ENCODE data around the gene CHD5.
"Not testable (repeated sequence)": the region's sequence is repeated elsewhere in the genome, so short reads cannot be mapped to it uniquely, and the experiment has no call there.

CHD5 gene

DNA sequence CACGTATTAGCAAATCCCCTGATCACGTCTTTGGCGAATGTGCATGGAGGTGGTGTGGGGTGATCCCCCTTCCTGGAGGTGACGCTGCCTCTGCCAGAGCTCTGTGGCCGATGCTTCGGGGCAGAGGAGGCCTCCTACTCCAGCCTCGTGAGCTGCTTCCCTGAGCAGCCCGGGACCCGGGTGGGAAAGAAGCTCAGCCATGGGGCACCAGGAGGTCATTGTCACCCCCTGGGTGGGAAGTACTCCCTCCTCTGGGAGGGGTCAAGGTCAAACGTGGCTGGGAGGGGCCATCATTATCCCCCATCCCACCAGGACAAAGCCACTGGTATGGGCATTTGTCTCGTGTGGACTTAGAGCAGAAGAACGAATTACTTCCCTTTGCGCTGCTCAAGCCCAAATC lies 93.8 kb downstream of the CHD5 start:
- DNase-seq (ENCODE audit: low read depth, low spot score): no peak

- DNase-seq (ENCODE audit: low read depth, low spot score): no peak
Measured at GRCh38 chr1:6085666-6086065, 94.5 kb downstream of the CHD5 start.

- no peak for DNase-seq (ENCODE audit: low read depth, low spot score)
Measured at GRCh38 chr1:6084781-6085495, 95.2 kb downstream of the CHD5 start.

DNA sequence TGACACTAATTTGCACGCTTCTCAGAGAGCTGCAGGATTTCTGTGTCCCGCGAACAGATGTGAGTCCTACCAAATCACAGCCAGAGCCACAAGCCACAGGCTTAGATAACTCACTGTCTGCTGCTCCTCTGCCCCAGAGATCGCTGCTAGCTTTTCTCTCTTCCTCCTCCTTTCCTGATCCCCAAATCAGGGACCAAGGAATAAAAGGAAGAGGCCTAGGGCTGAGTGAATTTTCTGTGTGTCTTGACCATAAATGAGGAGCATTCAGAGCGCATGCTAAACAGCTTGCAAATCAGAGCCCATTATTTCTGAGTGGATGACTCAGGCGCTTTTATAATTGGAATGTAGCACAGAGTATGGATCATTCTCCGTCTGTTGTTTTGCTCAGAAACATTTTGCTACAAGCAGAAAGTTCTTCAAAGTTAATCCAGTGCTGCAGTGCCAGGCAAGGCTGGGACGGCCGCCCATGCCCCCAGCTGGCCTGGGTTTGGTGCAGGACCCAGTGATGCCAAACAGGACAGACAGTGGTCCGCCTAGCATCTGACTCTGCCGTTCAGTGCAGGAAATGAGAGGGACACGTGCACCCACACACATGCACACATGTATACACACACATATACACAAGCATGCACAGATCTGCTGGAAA lies 96.2 kb downstream of the CHD5 start:
- no peak for DNase-seq (ENCODE audit: low read depth, low spot score)

GRCh38 chr1:6083385-6083784 lies 96.7 kb downstream of the CHD5 start:
- DNase-seq (ENCODE audit: low read depth, low spot score): no peak

GRCh38 chr1:6082430-6082971 lies 97.6 kb downstream of the CHD5 start:
- DNase-seq (ENCODE audit: low read depth, low spot score): no peak

DNA sequence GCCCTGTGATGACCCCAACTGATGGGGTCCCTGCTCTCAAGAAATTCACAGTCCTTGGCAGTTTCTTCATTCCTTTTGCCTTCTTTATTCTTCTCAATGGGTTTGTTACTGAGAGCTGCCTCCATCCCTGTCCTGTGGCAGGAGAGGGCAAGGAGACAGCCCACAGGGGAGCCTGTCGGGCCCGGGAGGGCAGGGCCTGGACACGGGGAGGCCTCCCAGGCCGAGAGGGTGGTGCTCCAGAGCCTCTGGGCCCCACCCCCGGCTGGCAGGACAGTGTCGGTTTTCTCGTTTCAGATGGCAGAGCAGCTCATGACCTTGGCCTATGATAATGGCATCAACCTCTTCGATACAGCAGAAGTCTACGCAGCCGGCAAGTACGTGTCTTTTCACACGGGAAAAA lies 98.2 kb downstream of the CHD5 start:
- no peak for DNase-seq (ENCODE audit: low read depth, low spot score)

- no peak for DNase-seq (ENCODE audit: low read depth, low spot score)
Measured at GRCh38 chr1:6080469-6080868, 99.7 kb downstream of the CHD5 start.

GRCh38 chr1:6077919-6078318 lies 102.2 kb downstream of the CHD5 start:
- no peak for DNase-seq (ENCODE audit: low read depth, low spot score)

GRCh38 chr1:6077506-6077905 lies 102.6 kb downstream of the CHD5 start:
- no peak for DNase-seq (ENCODE audit: low read depth, low spot score)

- DNase-seq (ENCODE audit: low read depth, low spot score): not testable (repeated sequence)
Measured at GRCh38 chr1:6077061-6077460, 103.1 kb downstream of the CHD5 start.

DNA sequence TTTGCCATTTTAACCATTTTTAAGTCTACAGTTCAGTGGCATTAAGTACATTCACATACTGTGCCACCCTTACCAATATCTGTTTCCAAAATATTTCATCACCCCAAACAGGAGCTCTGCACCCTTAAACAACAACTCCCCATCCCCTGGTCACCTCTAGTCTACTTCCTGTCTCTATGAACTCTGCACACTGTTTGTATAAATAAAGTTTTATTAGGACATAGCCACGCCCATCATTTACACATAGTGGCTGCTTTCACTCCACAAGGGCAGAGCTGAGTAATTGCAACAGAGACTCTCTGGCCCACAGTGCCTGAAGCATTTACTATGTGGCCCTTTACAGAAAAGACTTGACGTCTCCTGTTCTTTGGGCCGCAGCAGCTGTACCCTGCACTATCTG lies 104.4 kb downstream of the CHD5 start:
- DNase-seq (ENCODE audit: low read depth, low spot score): no peak

GRCh38 chr1:6074192-6074901 lies 105.8 kb downstream of the CHD5 start:
- no peak for DNase-seq (ENCODE audit: low read depth, low spot score)

GRCh38 chr1:6073480-6074053 lies 106.6 kb downstream of the CHD5 start:
- DNase-seq (ENCODE audit: low read depth, low spot score): no peak

DNA sequence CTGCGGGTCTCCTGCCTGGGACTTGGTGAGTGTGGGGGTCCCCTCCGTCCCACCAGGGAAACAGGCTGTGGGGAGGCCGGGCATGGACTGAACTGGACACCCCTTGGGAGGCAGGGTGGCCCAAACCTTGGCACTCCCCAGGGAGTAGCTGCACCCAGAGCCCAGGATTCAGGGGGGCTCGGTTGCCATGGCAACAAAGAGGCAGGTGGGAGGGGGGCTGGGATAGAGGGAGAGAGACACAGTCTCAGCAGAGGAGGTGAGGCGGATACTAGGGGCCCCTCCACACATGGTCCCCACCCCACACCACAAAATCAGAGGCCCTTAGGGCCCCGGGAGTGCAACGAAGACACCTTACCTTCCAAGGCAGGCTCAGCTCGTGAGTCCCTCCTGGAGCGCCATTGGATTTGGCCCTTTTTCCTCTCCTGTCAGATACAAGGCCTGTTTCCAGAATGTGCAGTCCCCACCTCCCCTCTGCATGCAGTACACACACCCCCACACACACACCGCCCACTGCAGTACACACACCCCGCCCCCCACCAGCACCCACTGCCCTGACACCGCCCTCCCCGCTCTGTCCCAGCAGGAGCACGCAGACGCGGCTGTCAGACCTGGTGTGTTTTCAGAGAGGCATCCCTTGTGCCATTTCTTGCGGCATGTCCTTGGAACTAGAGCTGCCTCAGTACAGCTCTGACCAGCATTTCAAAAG lies 107.2 kb downstream of the CHD5 start:
- DNase-seq (ENCODE audit: low read depth, low spot score): no peak

DNA sequence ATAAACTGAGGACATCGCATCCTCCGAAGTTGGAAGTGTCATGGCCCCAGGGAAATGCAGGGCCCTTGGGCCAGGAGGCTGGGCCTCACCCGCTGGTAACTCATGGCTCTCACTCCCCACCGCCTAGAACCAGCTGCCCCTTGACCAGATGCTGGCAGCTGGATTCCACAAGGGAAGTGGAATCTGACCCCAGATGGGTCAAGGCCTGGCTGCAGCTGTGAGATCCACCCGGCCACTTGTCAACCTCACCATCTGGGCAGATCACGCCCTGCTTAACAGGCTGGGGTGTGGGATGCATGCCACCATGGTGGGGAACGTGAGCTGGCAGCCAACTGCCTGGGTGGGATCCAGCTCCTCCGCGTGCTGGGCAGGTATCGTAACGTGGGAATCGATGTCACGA lies 108.9 kb downstream of the CHD5 start:
- no peak for DNase-seq (ENCODE audit: low read depth, low spot score)

- DNase-seq (ENCODE audit: low read depth, low spot score): no peak
Measured at GRCh38 chr1:6070450-6070974, 109.6 kb downstream of the CHD5 start.

DNA sequence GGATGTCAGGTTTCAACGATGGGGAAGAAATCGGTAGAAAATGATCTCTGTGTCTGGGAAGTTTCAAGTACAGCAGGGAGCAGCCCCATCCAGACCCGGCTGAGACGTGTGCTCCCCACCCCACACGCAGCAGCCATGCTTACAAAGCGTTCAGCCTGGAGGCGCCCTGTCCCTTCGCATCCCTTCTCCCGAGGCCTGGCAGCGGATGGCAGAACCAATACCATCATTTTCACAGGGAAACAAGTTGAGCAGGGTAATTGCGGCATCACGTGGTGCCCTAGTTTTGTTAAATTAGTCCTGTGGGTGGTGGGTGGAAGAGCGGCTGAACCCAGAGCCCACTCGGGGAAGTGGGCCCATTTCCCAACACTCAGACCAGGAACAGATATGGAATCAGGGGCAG lies 110.5 kb downstream of the CHD5 start:
- DNase-seq (ENCODE audit: low read depth, low spot score): no peak

DNA sequence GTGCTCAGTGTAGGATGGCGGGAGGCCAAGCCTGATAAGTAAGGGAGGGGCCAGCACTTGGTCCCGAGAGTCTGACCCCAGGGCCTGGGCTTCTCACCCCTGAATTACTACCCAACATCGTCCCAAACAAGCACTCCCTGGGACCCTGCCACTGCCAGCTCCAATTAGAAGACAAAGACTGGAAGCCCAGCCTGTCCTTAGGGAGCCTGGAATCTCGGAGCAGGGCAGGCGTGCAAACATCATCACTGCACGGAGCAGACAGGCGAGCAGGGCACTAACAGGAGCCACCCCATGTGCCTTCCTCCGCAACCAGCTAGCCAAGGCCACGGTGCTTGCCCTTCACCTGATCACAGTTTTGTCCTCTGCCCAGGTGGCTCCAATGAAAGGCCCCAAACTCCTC lies 111.2 kb downstream of the CHD5 start:
- DNase-seq (ENCODE audit: low read depth, low spot score): no peak

- DNase-seq (ENCODE audit: low read depth, low spot score): no peak
Measured at GRCh38 chr1:6068073-6068472, 112.0 kb downstream of the CHD5 start.

- DNase-seq (ENCODE audit: low read depth, low spot score): no peak
Measured at GRCh38 chr1:6066680-6067079, 113.4 kb downstream of the CHD5 start.

Measured in activated CD4-positive, CD25-positive, alpha-beta regulatory T cell treated with anti-CD3 and anti-CD28 coated beads, Interleukin-2, amount 50 U/mL, for 16 hours (primary cell).